AG09319 (cell line): ENCODE data around the gene MYOZ3.

Experiments
- DNase-seq: peaks from one replicate; pipeline ENCODE4 v3.0.0-alpha.2; 2010; ENCODE audit warnings: low read depth; ENCODE audit errors: extremely low read depth
- CTCF ChIP-seq: IDR thresholded peaks from 2 replicates; pipeline ENCODE4 v1.5.1; 2011; ENCODE audit warnings: low read depth, mild to moderate bottlenecking, inconsistent platforms, low read length, moderate library complexity

The MYOZ3 gene

GRCh38 chr5:150661086-150661485, at the start of gene MYOZ3:
MYOZ3 (plus strand) TSS chr5:150661251; CDS start chr5:150662942, 1,691 bp downstream.
- TF ChIP-seq CTCF, result no peak
- DNase-seq, result no peak

GRCh38 chr5:150612405-150612804, 48.6 kb upstream of the MYOZ3 start:
- no peak for DNase-seq

GRCh38 chr5:150612905-150613670, 48.0 kb upstream of the MYOZ3 start:
- TF ChIP-seq CTCF, result no peak
- no peak for DNase-seq

More at GRCh38 chr5:150612405-150612804, 48.6 kb upstream of the MYOZ3 start:
- TF ChIP-seq CTCF, result no peak

- DNase-seq, result no peak
- no peak; the same call in 1 of the 2 replicates for TF ChIP-seq CTCF
These were observed 46.9 kb upstream of the MYOZ3 start for GRCh38 chr5:150613991-150614660.

GRCh38 chr5:150614661-150615060, 46.4 kb upstream of the MYOZ3 start:
- no peak for DNase-seq

GRCh38 chr5:150615141-150615699, 45.8 kb upstream of the MYOZ3 start:
- DNase-seq, result no peak
- TF ChIP-seq CTCF, result no peak

More at GRCh38 chr5:150614661-150615060, 46.4 kb upstream of the MYOZ3 start:
- no peak for TF ChIP-seq CTCF

GRCh38 chr5:150616024-150616470, 45.0 kb upstream of the MYOZ3 start:
- no peak for DNase-seq
- TF ChIP-seq CTCF, result no peak
